HepG2 (cell line): ENCODE data around the gene TSHZ2.

Experiments used
- ARNTL ChIP-seq: sonication (generic); formaldehyde crosslinking; IDR thresholded peaks from 2 replicates; pipeline ENCODE4 v1.4.0; 2020; ENCODE audit warnings: mild to moderate bottlenecking, missing genetic modification reagents
- ATF7 ChIP-seq, 2 experiments: fragments of 450-650 bp in 1 of 2; sonication (generic) in 1 of 2; formaldehyde crosslinking in 1 of 2; IDR thresholded peaks; 2 replicates each; pipeline versions ENCODE4 v1.4.0 to v1.6.1; 2016 to 2020; ENCODE audit warnings: antibody characterized with exemption in 1 of 2, mild to moderate bottlenecking in 1 of 2, missing genetic modification reagents in 1 of 2
- HOMEZ ChIP-seq: IDR thresholded peaks from 2 replicates; pipeline ENCODE4 v1.6.1; 2016; ENCODE audit warnings: low read depth
- NR2F6 ChIP-seq, 2 experiments: IDR thresholded peaks; 2 replicates each; pipeline ENCODE4 v1.6.1; 2016; ENCODE audit warnings: antibody characterized with exemption in 1 of 2, mild to moderate bottlenecking in 1 of 2
- RFX5 ChIP-seq: IDR thresholded peaks from 2 replicates; pipeline ENCODE4 v1.6.1; 2011; ENCODE audit warnings: low read depth, low read length, improper control_type of control experiment
- SRSF1 ChIP-seq: fragments of 200-400 bp; formaldehyde crosslinking; optimal IDR thresholded peaks from 2 replicates; pipeline ENCODE3; 2017; ENCODE audit warnings: mild to moderate bottlenecking, low read depth, low read length, moderate library complexity
- TF ChIP-seq, protein P1 (sequence below), 2 experiments: fragments of 450-650 bp in 1 of 2; sonication (generic) in 1 of 2; formaldehyde crosslinking in 1 of 2; IDR thresholded peaks; 2 replicates each; pipeline versions ENCODE4 v1.6.1 to v1.8.0; 2016 to 2022; ENCODE audit warnings: antibody characterized with exemption in 1 of 2, mild to moderate bottlenecking in 1 of 2, missing genetic modification reagents in 1 of 2
- TF ChIP-seq, protein P2 (sequence below): sonication (generic); formaldehyde crosslinking; IDR thresholded peaks from 2 replicates; pipeline ENCODE4 v1.5.0; 2020; ENCODE audit warnings: mild to moderate bottlenecking, missing genetic modification reagents, moderate library complexity

DNA sequence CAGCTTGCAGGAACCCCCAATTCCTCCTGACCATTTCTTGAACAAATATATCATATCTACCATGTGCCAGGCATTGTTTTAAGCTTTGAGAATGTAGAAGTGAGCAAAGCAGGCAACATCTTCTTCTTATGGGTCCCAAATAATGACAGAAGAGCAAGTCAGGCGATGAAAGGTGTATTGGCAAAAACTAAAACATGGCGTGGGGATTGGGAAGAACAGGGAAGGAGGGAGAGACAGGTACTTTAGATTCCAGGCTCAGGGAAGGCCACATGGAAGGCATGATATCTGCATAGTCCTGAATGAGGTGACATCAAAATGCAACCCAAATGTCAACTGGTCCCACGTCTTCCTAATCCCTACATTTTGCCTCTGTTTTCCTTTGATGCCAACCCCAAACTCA lies 434.4 kb downstream of the TSHZ2 start:
- TF ChIP-seq, protein P1, sequence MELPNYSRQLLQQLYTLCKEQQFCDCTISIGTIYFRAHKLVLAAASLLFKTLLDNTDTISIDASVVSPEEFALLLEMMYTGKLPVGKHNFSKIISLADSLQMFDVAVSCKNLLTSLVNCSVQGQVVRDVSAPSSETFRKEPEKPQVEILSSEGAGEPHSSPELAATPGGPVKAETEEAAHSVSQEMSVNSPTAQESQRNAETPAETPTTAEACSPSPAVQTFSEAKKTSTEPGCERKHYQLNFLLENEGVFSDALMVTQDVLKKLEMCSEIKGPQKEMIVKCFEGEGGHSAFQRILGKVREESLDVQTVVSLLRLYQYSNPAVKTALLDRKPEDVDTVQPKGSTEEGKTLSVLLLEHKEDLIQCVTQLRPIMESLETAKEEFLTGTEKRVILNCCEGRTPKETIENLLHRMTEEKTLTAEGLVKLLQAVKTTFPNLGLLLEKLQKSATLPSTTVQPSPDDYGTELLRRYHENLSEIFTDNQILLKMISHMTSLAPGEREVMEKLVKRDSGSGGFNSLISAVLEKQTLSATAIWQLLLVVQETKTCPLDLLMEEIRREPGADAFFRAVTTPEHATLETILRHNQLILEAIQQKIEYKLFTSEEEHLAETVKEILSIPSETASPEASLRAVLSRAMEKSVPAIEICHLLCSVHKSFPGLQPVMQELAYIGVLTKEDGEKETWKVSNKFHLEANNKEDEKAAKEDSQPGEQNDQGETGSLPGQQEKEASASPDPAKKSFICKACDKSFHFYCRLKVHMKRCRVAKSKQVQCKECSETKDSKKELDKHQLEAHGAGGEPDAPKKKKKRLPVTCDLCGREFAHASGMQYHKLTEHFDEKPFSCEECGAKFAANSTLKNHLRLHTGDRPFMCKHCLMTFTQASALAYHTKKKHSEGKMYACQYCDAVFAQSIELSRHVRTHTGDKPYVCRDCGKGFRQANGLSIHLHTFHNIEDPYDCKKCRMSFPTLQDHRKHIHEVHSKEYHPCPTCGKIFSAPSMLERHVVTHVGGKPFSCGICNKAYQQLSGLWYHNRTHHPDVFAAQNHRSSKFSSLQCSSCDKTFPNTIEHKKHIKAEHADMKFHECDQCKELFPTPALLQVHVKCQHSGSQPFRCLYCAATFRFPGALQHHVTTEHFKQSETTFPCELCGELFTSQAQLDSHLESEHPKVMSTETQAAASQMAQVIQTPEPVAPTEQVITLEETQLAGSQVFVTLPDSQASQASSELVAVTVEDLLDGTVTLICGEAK (IDR thresholded peaks at IDR 0.05): no peak
- TF ChIP-seq, protein P1 (CRISPR knock-in tag; IDR thresholded peaks at IDR 0.05): no peak
- no peak for TF ChIP-seq NR2F6 (IDR thresholded peaks at IDR 0.05)
- TF ChIP-seq NR2F6 (CRISPR knock-in tag; IDR thresholded peaks at IDR 0.05): no peak
- no peak for TF ChIP-seq ATF7 (IDR thresholded peaks at IDR 0.05)
- no peak for TF ChIP-seq ATF7 (CRISPR knock-in tag; IDR thresholded peaks at IDR 0.05)
- no peak for TF ChIP-seq RFX5
- TF ChIP-seq ARNTL (CRISPR knock-in tag): no peak
- no peak for TF ChIP-seq HOMEZ
- TF ChIP-seq, protein P2, sequence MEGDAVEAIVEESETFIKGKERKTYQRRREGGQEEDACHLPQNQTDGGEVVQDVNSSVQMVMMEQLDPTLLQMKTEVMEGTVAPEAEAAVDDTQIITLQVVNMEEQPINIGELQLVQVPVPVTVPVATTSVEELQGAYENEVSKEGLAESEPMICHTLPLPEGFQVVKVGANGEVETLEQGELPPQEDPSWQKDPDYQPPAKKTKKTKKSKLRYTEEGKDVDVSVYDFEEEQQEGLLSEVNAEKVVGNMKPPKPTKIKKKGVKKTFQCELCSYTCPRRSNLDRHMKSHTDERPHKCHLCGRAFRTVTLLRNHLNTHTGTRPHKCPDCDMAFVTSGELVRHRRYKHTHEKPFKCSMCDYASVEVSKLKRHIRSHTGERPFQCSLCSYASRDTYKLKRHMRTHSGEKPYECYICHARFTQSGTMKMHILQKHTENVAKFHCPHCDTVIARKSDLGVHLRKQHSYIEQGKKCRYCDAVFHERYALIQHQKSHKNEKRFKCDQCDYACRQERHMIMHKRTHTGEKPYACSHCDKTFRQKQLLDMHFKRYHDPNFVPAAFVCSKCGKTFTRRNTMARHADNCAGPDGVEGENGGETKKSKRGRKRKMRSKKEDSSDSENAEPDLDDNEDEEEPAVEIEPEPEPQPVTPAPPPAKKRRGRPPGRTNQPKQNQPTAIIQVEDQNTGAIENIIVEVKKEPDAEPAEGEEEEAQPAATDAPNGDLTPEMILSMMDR (CRISPR knock-in tag): no peak
- no peak for TF ChIP-seq SRSF1
